HepG2 (cell line): ENCODE results near the gene PSMA4. TPM values are rescaled to one million over a fixed set of nuclear protein-coding genes. Genes with fewer than 3 reads are reported as not detected.

Experiments used
- ATAC-seq: fragments of 200-7000 bp; cut with Tn5 transposase; 3 replicates; pipeline ENCODE4 v1.9.1; 2020; ENCODE audit warnings: mild to moderate bottlenecking, moderate library complexity
- BruUV-seq: library from RNA; stranded (reverse); fragments of 400-500 nt; replicated peaks from 2 replicates; lab custom pipeline; 2021; lab: Mats Ljungman, UMichigan
- CTCF ChIA-PET: fragments of 300-600 bp; formaldehyde crosslinking; extraction: SDS; loops from one replicate; lab custom pipeline; 2021; ENCODE audit warnings: low total read pairs, inconsistent platforms, low intra/inter-chr PET ratio; lab: Yijun Ruan, JAX
- POLR2A ChIA-PET: fragments of 350-600 bp; sonication (Branson Sonifier 250); formaldehyde crosslinking; loops from one replicate; lab custom pipeline; 2020; ENCODE audit warnings: antibody characterized with exemption, inconsistent platforms; lab: Yijun Ruan, JAX
- DNase-seq: peaks from one replicate; pipeline ENCODE4 v3.0.0-alpha.2; 2015; ENCODE audit warnings: low spot score
- FAIRE-seq: peaks from 3 replicates; lab custom pipeline; 2011; peaks lifted over from hg19 to GRCh38; lab: Jason Lieb, UNC
- H2AFZ ChIP-seq: one replicate; pipeline ENCODE4 v1.6.1; 2011; ENCODE audit warnings: low read length, inconsistent platforms
- H3K27ac ChIP-seq: fragments of 300-600 bp; 3 replicates; pipeline ENCODE4 v1.8.0; 2011; ENCODE audit warnings: mixed run types, mild to moderate bottlenecking, mixed read lengths, low read length, inconsistent platforms; ENCODE audit not compliant: insufficient read depth; ENCODE audit errors: extremely low read length
- H3K27me3 ChIP-seq, 2 experiments: fragments of 200-600 bp in 1 of 2; 2 replicates in 1 of 2; 3 replicates in 1 of 2; pipeline versions ENCODE4 v1.6.0 to v1.8.0; 2011; ENCODE audit warnings: low read length in 2 of 2, mild to moderate bottlenecking in 2 of 2, moderate library complexity in 2 of 2, inconsistent platforms in 1 of 2; ENCODE audit not compliant: insufficient read depth in 2 of 2, control insufficient read depth in 1 of 2
- H3K36me3 ChIP-seq, 2 experiments: fragments of 200-600 bp in 1 of 2; replicated peaks in 1 of 2; 2 replicates in 1 of 2; 3 replicates in 1 of 2; pipeline versions ENCODE4 v1.5.1 to v1.8.0; 2011; ENCODE audit warnings: low read length in 2 of 2, inconsistent platforms in 1 of 2; ENCODE audit not compliant: insufficient read depth in 2 of 2, control insufficient read depth in 1 of 2
- H3K4me1 ChIP-seq: 2 replicates; pipeline ENCODE4 v1.5.1; 2012; ENCODE audit warnings: low read length, inconsistent platforms; ENCODE audit not compliant: insufficient read depth
- H3K4me2 ChIP-seq: 2 replicates; pipeline ENCODE4 v1.6.0; 2011; ENCODE audit warnings: low read depth, low read length, inconsistent platforms
- H3K4me3 ChIP-seq, 3 experiments: fragments of 200-600 bp in 1 of 3; sonication (generic), shearing (Covaris generic) in 1 of 3; replicated peaks in 1 of 3; 2 replicates each; pipeline ENCODE4 v1.5.1; 2011 to 2016; ENCODE audit warnings: low read length in 3 of 3, inconsistent platforms in 2 of 3, low read depth in 2 of 3, mild to moderate bottlenecking in 2 of 3, control low read depth in 1 of 3, mixed read lengths in 1 of 3; ENCODE audit not compliant: insufficient read depth in 1 of 3
- H3K79me2 ChIP-seq: one replicate; pipeline ENCODE4 v1.6.1; 2011; ENCODE audit warnings: low read length, inconsistent platforms; ENCODE audit not compliant: insufficient read depth
- H3K9ac ChIP-seq: 2 replicates; pipeline ENCODE4 v1.6.0; 2011; ENCODE audit warnings: mild to moderate bottlenecking, low read depth, low read length, inconsistent platforms; ENCODE audit not compliant: insufficient read depth
- H3K9me3 ChIP-seq: 2 replicates; pipeline ENCODE4 v1.5.1; 2012; ENCODE audit warnings: mild to moderate bottlenecking, low read length
- H4K20me1 ChIP-seq: 2 replicates; pipeline ENCODE4 v1.6.0; 2011; ENCODE audit warnings: inconsistent platforms, mild to moderate bottlenecking, low read length, moderate library complexity; ENCODE audit not compliant: insufficient read depth
- ARHGAP35 ChIP-seq: sonication (generic); formaldehyde crosslinking; IDR thresholded peaks from 2 replicates; pipeline ENCODE4 v1.9.0; 2022; ENCODE audit warnings: mild to moderate bottlenecking, inconsistent platforms, moderate library complexity, missing genetic modification reagents, borderline replicate concordance
- POLR2AphosphoS5 ChIP-seq: IDR thresholded peaks from 2 replicates; pipeline ENCODE4 v1.6.1; 2012; ENCODE audit warnings: low read depth, low read length
- POLR2G ChIP-seq: fragments of 200-400 bp; formaldehyde crosslinking; IDR thresholded peaks from 2 replicates; pipeline ENCODE4 v1.6.1; 2018; ENCODE audit warnings: mild to moderate bottlenecking, low read depth, low read length, moderate library complexity
- RORA ChIP-seq: sonication (generic); formaldehyde crosslinking; IDR thresholded peaks from 2 replicates; pipeline ENCODE4 v1.5.0; 2020; ENCODE audit warnings: mild to moderate bottlenecking, missing genetic modification reagents, moderate library complexity
- SNAI1 ChIP-seq: sonication (generic); formaldehyde crosslinking; IDR thresholded peaks from 2 replicates; pipeline ENCODE4 v1.5.0; 2020; ENCODE audit warnings: mild to moderate bottlenecking, missing genetic modification reagents, borderline replicate concordance
- ZNF256 ChIP-seq: sonication (generic); formaldehyde crosslinking; conservative IDR thresholded peaks from 2 replicates; pipeline ENCODE4 v1.4.0; 2020; ENCODE audit warnings: missing genetic modification reagents
- ZNF318 ChIP-seq: sonication (generic); formaldehyde crosslinking; IDR thresholded peaks from 2 replicates; pipeline ENCODE4 v1.4.0; 2020; ENCODE audit warnings: mild to moderate bottlenecking, missing genetic modification reagents
- ZNF766 ChIP-seq: sonication (generic); formaldehyde crosslinking; IDR thresholded peaks from 2 replicates; pipeline ENCODE4 v1.5.0; 2020; ENCODE audit warnings: missing genetic modification reagents, borderline replicate concordance
- ZNF775 ChIP-seq: sonication (generic); formaldehyde crosslinking; IDR thresholded peaks from 2 replicates; pipeline ENCODE4 v1.4.0; 2020; ENCODE audit warnings: missing genetic modification reagents, mild to moderate bottlenecking, moderate library complexity, borderline replicate concordance
- WGBS: methylation state at CpG from one replicate; pipeline ENCODE4 v1.1.6; 2017; ENCODE audit warnings: low lambda C conversion rate; 5-methylcytosine and 5-hydroxymethylcytosine counted together
- in situ Hi-C: cut with HindIII; loops from 2 replicates; pipeline ENCODE4 v1.10.0; 2017; ENCODE audit warnings: low pct_unique_long_range_greater_than_20kb; ENCODE audit not compliant: extremely low pct_ligation_motif_present
- intact Hi-C: fragments of 100-400 bp; cut with micrococcal nuclease; formaldehyde crosslinking; loops from one replicate; pipeline ENCODE4 v1.10.0; 2022; ENCODE audit not compliant: unreplicated experiment
- polyA plus RNA-seq, 8 experiments: library from polyadenylated mRNA; depleted of rRNA in 3 of 8; stranded (reverse) in 7 of 8; unstranded in 1 of 8; fragments of >200 nt; fragmentation: Illumina TruSeq in 4 of 8; extraction: Trizol in 4 of 8; gene quantifications; 2 replicates each; pipeline versions ENCODE4 v1.2.1 to v1.2.3, GENCODE V29; 2011 to 2016; ENCODE audit warnings: low read depth in 4 of 8, missing spikeins in 1 of 8, mixed read lengths in 1 of 8; ENCODE audit not compliant: insufficient read depth in 1 of 8
- total RNA-seq, 5 experiments: library from RNA; depleted of rRNA; stranded (reverse); fragments of >200 nt; fragmentation: Illumina TruSeq; extraction: Trizol; gene quantifications; 2 replicates each; pipeline ENCODE4 v1.2.3, GENCODE V29; 2016; ENCODE audit warnings: low read depth in 1 of 5
- TF ChIP-seq, protein P1 (sequence below): sonication (generic); formaldehyde crosslinking; conservative IDR thresholded peaks from 2 replicates; pipeline ENCODE4 v1.4.0; 2020; ENCODE audit warnings: missing genetic modification reagents

Gene PSMA4
- total and polyA plus RNA-seq, 2 of the 13 experiments (the other 11 are each of a cell fraction or from before 2014, with no cell fraction given), result 202 to 404 TPM

- no peak overlapping the region for H3K27ac ChIP-seq
- no TSS peak for BruUV-seq
- CTCF ChIA-PET, result no interaction called here
- in situ Hi-C loops (no loop called here), intact Hi-C loops (no loop called here)
- 82% methylated on average over 3 of the region's 3 CpGs for WGBS
- TF ChIP-seq, protein P1, sequence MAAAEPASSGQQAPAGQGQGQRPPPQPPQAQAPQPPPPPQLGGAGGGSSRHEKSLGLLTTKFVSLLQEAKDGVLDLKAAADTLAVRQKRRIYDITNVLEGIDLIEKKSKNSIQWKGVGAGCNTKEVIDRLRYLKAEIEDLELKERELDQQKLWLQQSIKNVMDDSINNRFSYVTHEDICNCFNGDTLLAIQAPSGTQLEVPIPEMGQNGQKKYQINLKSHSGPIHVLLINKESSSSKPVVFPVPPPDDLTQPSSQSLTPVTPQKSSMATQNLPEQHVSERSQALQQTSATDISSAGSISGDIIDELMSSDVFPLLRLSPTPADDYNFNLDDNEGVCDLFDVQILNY (CRISPR knock-in tag), result no peak
- TF ChIP-seq SNAI1 (CRISPR knock-in tag) (no peak), POLR2AphosphoS5 (peak; percentile 20; the same call in 1 of the 2 replicates), RORA (CRISPR knock-in tag) (no peak), ZNF766 (CRISPR knock-in tag) (no peak), ZNF318 (CRISPR knock-in tag) (no peak), ARHGAP35 (CRISPR knock-in tag) (no peak), POLR2G (peak; percentile 17; the same call in 1 of the 2 replicates), ZNF775 (CRISPR knock-in tag) (no peak), ZNF256 (CRISPR knock-in tag) (no peak)
- no peak overlapping the region for H3K4me2 ChIP-seq
- H3K36me3 ChIP-seq, result peaks cover 11 to 24% of the 10 kb centered on the region in 2 experiments
- H3K27me3 ChIP-seq, result no peaks in the 10 kb centered on the region
- ATAC-seq (no peak), FAIRE-seq (no peak), DNase-seq (no peak)
- H4K20me1 ChIP-seq, result no peaks in the 10 kb centered on the region
- no peak overlapping the region for H3K4me3 ChIP-seq
- H3K4me1 ChIP-seq, result no peaks in the 10 kb centered on the region
- H2AFZ ChIP-seq, result no peak overlapping the region
- H3K79me2 ChIP-seq, result no peaks in the 10 kb centered on the region
- H3K9me3 ChIP-seq, result no peaks in the 10 kb centered on the region
- no peak overlapping the region for H3K9ac ChIP-seq
- POLR2A ChIA-PET, result interaction anchor here (3.0 kb wide), 1 partner anchor 10 kb away, joined by 15 read pairs; the partner anchor contains the start of gene PSMA4
Measured at GRCh38 chr15:78550815-78551214, 10.6 kb downstream of the PSMA4 start.
